HG03025 (cell line): ENCODE data around the gene NGDN.

Experiments used
- ATAC-seq: cut with Tn5 transposase; IDR thresholded peaks from one replicate; pipeline ENCODE4 v1.9.1; 2021; ENCODE audit warnings: mild to moderate bottlenecking, moderate library complexity; ENCODE audit not compliant: unreplicated experiment, low FRiP score

Gene NGDN

DNA sequence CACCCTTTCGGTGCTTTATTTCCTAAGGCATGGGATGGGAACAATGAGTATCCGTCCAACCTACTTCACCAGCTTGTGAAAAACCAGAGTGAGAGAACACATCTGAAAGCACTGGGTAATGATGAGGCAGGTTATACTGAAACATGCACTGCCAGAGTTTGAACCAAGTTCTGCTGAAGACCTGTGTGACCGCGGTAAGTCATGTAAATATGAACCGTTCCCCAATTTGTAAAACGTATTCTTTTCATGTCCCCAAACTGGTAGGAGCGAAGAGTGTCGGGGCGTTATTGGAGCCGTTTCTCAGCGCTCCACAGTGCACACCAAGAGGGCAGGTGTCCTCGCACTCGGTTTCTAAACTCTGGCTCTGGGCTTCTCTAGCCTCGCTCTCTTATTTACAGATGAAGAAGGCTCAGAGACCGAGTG lies 788 bp upstream of the NGDN start:
- no peak for ATAC-seq

DNA sequence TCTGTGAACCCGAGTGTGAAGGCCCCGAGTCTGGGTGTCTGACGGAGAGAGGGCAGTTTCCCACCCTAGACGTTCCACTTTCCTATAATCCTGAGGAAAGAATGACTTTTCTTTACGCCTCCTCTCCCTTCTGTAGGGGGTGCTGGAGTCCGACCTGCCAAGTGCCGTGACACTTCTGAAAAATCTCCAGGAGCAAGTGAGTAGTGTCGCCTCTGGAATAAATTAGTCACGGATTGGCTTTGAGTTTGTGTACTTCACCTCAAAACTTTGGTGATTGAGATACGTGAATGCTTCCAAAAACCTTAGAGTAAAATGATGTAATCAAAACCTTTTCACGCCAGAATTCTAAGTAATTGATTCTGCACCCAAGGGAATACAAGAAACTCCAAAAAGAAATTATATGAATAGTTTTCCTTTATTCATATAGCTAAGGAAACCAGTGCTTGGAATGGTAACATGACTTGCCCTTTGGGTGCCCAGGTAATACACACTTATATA lies 452 bp downstream of the NGDN start:
- ATAC-seq, result peak; percentile 9

DNA sequence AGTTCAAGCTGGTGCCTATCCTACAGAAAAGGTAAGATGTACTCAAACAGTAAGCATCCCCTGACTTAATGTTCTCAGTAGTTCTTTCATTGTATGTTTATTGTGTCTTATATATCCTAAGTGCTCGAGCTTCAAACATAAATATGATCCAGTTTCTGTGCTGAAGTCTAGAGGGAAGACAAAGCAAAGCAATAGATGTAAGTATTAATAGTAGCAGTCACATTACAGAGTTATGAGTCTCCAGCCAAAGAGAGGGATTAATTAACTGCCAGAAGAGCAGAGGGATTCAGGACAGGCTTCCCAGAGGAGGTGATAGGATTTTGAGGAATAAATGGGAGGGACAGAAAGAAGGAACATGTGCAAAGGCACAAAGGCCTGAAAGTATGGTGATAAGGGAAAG lies 1.4 kb downstream of the NGDN start:
- no peak for ATAC-seq

DNA sequence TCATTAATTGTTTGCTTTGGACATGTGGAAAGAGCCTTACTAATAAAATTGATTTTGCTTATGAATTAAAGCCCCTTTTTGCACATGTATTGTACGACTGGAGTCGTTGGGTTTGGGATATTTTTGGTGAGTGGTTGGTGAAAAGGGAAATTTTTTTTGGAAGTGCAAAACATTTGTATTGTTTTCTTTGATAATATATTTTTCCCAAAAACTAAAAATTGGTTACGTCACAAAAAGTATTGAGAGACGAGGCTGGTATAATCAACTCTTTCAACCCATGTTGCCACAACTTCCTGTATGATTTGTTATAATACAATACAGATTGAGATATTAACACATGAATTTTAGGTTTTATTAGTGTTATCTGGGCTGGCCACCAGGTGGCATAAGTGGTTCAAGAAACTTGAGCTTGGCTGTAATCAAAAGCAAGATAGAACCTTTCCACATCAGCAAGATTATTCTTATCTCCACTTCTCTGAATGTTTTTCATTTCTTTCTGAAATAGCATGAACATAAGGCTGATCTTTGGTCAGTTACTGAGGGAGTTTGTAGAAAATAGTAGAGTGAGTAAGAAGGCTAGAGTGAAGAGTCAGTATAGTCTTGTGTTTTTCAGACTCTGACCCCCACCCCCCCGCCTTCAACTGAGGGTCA lies 8.7 kb downstream of the NGDN start:
- no peak for ATAC-seq

DNA sequence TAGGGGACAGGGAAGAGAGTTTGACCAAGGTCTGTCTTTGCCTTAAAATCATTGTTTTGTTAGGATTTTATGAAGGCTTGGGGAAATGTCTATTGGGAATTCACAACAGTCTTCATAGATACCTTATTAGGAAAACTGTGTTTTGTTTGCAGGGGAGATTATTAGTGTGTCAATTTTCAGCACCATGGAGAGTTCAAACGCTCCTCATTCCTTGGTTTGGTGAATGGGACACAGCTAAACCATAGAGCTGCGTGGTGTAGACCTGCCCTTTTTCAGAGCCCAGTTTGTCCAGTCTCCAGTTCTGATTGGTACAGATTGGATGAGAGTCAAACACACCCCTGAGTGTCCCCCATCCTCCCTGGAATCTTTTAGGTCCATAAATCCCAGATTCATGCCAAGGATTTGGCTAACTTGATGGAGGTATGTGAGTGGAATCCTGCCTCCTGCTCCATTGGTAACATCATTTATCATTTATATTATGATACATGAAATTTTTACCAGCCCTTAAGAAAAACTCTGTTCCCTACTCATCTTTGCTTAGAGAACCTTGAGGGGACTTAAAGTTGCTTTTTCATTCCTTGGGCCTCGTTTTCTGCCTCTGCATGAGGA lies 12.0 kb downstream of the NGDN start:
- ATAC-seq, result no peak

DNA sequence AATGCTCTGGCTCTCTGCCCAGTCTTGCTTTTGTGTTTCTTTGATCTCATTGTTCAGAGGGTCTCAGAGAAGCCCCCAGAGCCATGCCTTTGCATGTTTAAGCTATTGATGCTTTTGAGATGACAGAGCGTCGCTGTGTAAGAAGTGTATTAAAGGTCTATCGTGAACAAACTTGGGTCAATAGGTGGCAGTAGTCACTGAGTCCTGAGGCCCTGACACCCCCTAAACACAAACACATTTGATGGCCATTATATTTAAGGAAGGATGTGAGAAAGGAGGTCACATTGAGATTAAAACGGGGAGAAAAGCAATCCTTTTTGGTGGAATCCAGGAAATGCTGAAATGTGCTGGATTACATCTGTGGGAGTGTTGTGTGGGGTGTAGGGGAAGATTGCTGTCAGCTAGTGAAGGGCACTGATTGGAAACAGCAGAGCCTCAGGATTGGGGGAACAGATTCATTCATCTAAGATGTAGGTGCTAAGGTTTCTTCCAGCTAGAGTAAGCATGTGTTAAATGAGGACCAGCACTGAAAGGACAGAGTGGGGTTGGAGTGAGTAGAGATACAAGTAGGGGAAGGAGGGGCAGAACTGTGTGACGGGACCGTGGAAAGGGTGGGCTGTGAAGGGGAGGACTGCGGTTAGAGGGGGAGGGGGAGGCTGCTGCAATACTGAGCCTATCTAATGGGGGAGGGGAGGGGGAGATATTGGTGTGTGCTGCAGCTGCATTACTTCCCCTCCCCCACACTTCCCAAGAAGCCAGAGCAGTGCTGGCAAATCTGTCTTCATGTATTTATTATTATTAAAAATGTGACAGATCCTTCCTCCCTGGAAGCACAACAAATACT lies 12.7 kb downstream of the NGDN start:
- no peak for ATAC-seq

DNA sequence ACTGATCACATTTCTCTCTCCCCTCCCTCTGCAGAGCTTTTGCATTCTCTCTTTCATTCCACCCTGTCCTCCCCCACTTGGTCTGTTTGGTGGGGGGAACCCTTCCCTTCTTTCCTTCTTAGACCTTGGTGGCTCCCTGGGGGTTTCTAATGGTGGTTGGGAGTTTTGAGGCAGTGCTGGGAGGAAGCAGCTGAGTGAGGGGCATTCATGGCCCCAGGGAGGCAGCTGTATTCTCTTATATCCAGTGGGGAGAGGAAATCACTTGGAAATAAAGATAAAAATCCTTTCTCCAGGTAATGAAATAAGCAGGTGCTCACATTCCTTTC lies 13.3 kb downstream of the NGDN start:
- no peak for ATAC-seq

DNA sequence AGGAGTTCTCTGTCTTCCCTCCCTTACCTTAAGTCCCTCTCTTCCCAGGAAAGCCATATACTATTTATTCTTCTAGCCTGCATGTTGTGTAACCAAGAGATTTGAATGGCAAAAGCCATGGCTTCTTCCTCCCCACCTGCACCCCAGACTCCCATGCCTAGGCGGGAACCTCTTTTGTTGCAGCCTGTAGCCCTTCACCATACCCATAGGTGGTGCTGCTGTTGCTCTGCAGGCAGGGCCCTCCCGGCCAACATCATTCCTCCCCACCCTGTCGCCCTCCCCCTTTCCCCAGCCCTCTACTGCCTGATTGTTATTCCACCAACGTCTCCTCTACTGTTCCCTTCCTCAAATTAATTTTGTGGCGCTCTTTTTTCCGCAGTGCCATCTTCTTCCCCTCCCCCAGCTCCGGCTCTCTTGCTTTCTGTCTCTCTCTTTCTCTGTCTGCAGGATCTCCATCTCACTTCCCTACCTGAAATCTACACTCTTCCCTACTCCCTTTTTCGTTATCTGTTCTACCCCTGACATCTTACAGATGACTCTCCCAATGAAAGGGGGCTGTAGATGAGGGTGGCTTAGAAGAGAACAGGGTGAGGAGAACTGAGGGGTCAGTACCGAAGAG lies 13.8 kb downstream of the NGDN start:
- ATAC-seq, result no peak

DNA sequence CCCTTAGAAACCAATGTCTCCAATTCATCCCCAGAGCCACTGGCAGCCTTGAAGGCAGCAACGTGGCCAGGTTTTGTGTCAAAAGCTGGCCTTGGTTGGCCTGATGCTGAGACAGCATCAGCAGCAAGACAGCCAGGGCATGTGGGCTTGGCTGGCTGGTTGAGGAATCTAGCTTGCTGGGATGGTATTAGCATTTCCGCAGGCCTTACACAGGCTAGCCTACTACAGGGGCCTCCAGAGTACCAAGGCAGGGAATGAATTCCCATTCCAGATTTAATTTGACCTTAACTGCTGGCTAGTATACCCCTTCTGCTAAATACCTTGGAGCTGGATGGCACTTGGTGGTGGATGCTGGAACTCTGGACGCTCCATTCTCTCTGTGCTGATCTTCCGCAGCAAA lies 15.8 kb downstream of the NGDN start:
- ATAC-seq, result no peak

DNA sequence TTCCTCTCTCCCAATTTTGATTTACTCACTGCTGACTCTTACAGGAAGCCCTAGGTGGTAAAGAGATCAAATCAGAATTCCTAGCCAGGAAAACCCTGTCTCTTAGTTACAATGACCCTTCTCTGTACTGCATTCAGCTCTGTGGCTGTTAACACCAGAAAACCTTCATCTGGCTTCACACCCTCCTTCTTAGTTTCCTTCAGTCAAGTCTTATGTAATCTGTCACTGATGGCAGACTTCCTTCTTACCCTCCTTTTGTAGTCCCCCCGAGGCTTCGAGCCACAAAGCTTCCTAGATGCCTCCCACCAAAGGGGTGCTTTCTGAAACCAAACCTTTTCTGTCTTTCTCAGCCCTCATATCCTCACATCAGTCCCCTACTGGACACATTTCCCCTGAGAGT lies 16.5 kb downstream of the NGDN start:
- ATAC-seq, result no peak

DNA sequence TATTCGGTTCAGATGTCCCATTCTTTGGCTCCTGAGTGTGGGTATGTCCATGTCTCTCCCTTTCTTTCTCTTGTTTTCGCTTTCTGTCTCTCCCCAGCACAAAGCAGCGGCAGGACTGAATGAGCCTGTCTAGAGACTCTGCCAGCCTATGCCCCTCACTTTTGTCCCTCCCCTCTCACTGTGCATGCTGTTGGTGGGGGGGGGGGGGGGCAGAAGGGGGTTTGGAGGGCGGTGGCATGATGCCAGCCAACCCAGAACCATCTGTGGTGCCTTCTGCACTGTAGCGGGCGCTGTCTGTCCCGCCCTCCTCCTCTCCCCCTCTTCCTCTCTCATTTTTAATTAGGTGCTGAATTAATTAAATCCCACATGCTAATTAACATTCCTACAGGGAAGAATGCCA lies 17.7 kb downstream of the NGDN start:
- no peak for ATAC-seq

DNA sequence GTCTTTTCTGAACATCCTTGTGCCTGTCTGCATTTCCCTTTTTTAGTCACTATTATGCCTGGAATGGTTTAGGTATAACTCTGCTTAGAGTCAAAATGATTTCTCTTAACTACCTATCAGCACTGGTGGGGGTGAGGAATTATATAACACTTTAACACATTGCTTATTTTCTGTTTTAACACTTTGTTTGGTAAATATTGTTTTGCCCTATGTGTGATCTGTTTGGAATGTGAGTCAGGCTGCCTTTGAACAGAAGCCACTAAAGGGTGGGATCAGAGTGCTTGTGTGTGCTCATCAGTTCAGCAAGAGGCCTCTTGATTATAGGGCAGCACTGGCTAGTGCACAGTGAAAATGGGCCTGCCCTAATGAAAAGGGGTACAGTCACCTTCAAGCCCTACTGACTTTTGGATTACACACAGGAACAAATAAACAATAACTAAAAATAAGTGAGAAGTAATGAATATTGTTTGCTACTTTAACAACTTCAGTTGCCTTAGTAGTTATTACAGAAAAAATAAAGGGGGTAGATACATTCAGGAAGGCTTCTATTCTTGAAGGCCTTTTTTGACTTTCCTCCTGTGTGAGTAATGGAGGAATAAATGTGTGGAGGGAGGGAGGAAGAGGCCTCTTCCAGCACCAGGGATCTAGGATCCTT lies 23.2 kb downstream of the NGDN start:
- ATAC-seq, result no peak

DNA sequence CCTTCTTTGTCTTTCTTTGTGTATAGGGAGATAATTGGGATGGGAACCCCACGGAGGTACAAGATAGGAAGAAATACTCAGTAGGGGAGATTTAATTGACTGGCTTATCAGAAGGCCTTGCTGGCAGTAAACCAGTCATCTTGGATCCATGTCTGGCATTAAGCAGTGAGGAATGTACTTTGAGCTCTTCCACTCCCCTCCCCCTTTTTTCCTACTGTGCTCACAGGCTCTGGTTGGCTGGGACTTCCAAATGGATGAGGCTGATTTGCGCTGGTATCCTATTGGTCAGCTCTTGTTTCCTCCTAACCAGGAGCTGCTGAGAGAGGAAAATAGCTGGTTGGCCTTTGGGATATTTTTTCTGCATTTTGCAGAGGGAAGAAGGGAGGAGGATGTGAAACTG lies 24.7 kb downstream of the NGDN start:
- no peak for ATAC-seq

DNA sequence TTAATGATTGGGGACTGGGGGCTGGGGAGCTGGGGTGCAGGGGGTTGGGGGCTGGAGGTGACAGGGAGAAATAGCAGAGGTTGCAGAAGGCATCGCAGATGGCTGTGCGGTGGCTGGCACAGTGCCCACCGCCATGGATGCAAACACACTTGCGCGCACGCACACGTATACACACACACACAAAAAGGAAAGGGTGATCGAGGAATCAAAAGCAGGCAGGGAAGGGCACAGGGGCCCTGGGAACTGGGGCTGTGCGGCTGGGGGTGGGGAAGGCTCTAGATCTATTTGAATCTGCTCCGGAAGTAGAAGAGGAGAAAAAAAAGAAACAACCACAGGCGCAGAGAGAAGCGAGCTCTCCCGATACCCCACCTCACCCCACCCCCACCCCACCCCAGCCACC lies 42.7 kb downstream of the NGDN start:
- ATAC-seq, result no peak

DNA sequence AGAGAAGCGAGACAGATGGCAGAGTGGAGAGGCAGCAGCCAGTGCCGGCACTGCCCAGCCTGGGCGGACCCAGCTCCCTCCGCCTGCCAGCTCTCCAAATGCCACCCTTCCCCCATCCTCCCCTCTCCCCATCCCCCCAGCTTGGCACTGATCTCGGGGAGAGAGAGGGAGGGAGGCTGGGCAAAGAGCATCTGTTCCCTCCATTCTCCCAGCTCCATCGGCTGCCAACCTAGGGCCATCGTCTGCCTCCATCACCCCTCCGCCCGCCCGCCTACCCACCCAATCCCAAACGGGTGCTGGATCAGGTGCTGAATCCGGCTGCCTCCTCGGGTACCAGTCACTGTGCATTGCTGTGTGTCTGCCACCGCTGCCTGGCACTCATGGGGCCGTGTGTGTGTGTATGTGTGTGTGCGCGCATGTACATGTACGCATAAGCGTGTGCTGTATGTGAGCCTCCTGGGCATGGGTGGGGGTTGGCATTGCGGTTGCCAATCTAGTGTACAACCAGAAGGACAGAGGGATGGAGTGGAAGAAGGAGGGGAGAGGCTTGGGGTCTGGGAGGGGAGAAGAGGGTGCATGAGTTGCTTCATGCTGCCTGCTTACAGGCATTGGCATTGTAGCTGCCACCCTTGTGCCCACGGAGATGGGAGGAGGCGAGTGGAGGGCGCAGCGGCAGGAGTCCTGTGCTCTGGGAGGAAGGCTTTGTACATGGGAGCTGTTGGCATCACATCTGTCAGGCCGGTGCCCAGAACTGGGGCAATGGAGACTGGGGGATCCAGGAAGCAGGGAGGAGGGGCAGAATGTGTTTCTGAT lies 43.7 kb downstream of the NGDN start:
- no peak for ATAC-seq

DNA sequence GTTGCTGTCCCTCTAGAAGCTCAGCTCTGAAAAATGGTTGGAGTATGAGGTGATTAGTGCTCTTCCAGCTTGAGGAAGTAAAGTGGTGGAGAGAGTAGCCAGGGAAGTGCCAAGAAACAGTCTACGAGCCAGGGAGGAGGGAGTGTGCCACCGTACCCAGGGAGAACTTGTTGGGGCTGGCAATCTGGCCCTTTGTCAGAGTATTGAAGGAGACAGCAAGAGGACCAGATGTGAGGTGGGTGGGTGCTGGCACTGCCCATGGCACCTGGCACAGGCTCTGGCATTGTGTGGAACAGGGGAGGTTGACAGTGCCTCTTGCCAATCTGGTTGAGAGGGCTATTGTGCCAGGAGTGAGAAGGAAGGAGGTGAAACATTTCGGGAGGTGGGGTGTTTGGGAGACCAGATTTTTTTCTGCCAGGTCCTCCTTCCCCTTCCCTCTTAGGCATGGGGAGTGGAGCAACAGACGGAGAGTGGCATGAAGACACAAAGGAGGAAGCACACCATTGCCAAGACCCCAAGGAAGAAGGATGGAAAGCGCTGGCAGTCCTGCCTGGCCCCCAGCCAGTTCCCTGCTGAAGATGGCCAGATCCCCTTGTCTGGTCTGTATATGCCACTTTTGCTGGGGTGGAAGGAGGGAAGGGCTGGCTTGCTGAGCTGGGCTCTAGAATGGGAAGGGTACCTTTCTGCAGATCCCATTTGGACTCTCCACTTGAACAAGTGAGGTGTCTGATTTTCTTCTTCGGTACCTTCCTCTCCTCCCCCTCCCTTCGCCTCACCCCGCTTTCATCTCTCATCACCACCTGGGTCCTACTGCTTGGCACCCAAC lies 44.5 kb downstream of the NGDN start:
- ATAC-seq, result no peak

DNA sequence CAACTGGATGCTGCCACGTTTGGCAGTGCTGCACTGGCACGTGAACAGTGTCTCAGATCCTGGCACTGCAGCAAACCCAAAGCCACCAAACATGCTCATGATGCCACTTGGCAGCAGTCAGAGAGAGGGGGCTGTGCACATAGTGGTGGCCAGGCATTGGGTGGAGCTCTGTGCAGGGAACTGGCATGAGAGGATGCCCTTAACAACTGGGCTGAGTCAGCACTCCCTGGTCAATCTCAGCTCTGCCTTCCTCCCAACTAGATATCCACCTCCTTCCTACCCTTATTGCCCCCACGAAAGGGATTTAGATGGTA lies 45.1 kb downstream of the NGDN start:
- no peak for ATAC-seq

DNA sequence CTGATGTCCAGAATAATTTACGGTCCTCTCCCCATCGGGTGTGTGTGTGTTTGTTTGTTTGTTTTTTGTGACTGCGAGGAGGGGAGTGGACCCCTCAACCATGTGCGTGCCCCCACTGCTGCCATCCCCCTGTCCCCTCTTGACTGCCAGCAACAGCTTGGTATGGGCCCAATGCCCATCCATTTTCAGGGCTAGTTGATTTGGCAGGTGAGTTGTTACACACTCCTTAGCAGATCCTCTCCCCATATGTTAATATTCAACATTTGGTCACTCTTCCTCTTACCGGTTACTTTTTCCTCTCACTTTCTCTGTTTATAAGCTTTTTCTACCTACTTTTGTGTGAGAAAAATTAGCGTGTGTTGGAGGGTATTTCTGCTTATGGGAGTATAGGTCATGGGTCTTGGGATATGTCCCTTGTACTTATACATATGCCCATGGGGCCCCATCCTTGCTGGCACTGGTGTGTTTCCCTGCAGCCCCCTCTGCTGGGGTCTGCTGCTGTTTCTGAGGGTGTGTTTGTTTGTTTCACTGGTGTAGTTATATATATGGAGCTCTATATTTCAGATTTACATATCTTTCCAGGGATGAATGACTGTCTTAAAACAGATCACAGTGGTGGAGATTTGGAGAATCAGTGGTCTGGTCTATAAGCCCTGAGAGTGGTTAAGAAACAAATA lies 48.3 kb downstream of the NGDN start:
- no peak for ATAC-seq

DNA sequence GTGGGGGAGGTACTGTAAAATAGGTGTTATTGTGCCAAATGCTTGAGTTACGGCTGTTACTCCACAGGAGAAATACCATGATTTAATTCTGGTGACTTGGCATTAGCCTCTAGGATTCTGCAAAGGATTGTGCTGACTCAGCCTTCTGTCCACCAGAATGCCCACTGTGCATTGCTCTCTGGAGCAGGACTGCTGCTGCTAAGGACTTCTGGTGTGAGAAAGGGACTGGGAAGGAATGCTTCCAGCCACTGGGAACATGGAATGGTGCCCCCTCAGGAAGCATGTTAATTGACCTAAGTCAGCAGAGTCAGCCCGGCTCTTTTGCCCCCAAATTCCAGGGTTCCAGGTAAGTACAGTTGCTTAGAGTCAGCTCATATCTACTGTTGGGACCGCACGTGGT lies 49.2 kb downstream of the NGDN start:
- no peak for ATAC-seq
